GM13976 (cell line): ENCODE results near the gene ZCRB1.

ENCODE experiments used
- DNase-seq: peaks from one replicate; pipeline ENCODE4 v3.0.0; 2012; ENCODE audit warnings: low spot score
- in situ Hi-C: fragments of 300-500 bp; cut with MboI; formaldehyde crosslinking; loops from one replicate; pipeline ENCODE4 v1.12.0; 2022; ENCODE audit warnings: low sequenced_read_pairs, mixed read lengths, inconsistent platforms; ENCODE audit not compliant: unreplicated experiment
- TF ChIP-seq, protein P1 (sequence below): IDR thresholded peaks from 2 replicates; pipeline ENCODE4 v1.5.1; 2012; ENCODE audit warnings: borderline replicate concordance, mild to moderate bottlenecking; ENCODE audit not compliant: insufficient read depth; ENCODE audit errors: extremely low read depth, missing control alignments, control extremely low read depth

The ZCRB1 gene

GRCh38 chr12:42309996-42310395 is 15.9 kb downstream of the ZCRB1 start:
- TF ChIP-seq, protein P1, sequence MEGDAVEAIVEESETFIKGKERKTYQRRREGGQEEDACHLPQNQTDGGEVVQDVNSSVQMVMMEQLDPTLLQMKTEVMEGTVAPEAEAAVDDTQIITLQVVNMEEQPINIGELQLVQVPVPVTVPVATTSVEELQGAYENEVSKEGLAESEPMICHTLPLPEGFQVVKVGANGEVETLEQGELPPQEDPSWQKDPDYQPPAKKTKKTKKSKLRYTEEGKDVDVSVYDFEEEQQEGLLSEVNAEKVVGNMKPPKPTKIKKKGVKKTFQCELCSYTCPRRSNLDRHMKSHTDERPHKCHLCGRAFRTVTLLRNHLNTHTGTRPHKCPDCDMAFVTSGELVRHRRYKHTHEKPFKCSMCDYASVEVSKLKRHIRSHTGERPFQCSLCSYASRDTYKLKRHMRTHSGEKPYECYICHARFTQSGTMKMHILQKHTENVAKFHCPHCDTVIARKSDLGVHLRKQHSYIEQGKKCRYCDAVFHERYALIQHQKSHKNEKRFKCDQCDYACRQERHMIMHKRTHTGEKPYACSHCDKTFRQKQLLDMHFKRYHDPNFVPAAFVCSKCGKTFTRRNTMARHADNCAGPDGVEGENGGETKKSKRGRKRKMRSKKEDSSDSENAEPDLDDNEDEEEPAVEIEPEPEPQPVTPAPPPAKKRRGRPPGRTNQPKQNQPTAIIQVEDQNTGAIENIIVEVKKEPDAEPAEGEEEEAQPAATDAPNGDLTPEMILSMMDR = no peak
- in situ Hi-C loops = no loop called here
- no peak for DNase-seq

DNA sequence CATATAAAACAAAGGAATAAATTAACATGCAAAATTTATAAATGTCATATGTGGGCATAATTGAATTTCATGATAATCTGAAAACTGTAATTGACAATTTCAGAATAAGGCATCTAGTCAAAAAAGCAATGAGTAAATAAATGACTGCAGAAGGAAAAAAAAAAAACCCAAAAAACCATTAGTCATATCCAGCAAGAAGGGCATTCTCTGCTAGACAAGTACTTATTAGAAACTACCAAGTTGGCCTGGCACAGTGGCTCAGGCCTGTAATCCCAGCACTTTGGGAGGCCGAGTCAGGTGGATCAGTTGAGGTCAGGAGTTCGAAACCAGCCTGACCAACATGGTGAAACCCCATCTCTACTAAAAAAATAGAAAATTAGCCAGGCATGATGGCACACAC is 17.5 kb downstream of the ZCRB1 start:
- DNase-seq = no peak
- in situ Hi-C loops = no loop called here
- TF ChIP-seq, protein P1 = no peak

GRCh38 chr12:42306297-42306696 is 19.6 kb downstream of the ZCRB1 start:
- DNase-seq = no peak
- in situ Hi-C loops = no loop called here
- TF ChIP-seq, protein P1 = no peak

DNA sequence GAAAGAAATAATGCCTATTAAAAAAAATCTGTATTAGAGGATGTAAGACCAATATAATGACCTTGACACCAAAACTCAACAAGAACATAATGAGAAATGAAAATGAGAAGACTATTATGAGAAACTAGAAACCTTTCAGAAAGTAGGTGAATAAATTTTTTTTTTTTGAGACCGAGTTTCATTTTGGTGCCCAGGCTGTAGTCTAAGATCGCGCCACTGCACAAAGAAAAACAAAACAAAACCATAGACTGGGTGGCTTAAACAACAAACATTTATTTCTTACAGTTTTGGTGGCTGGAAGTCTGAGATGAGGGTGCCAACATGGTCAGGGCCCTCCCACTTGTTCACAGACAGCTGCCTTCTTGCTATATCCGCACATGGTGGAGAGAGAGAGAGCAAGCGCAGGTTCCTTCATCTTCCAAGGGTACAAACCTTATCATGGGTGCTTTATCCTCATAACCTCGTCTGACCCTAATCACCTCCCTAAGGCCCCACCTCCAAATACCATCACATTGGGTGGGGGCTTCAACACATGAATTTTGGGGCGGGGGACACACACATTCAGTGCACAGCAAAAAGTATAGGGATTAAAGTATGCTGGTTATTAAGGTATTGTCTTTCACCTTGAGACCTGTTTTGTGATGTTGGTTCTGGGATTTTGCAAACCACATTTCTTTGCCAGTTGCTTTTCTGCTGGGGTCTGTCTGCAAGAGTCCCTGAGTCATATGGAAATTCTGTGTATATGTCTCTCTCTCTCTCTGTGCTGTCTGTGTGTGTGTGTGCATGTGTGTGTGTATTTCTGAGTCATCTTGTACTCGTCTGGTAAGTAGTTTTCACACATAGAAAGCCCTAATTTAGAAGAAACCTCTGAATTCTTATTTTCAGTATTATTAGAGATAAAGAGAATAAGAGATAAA is 26.2 kb downstream of the ZCRB1 start:
- TF ChIP-seq, protein P1 = no peak
- in situ Hi-C loops = no loop called here
- peak; percentile 58 for DNase-seq

- in situ Hi-C loops = no loop called here
- TF ChIP-seq, protein P1 = no peak
- no peak for DNase-seq
Observed at GRCh38 chr12:42298887-42299286, 27.0 kb downstream of the ZCRB1 start.

GRCh38 chr12:42296503-42297109 is 29.3 kb downstream of the ZCRB1 start:
- in situ Hi-C loops = no loop called here
- TF ChIP-seq, protein P1 = no peak
- DNase-seq = no peak
